GM23338 (cell line): Measurements from ENCODE around the gene EHD1. TPM values are rescaled to one million over a fixed set of nuclear protein-coding genes. Genes with fewer than 3 reads are reported as not detected.

Experiments
- ATAC-seq: fragments of 200-7000 bp; cut with Tn5 transposase; 3 replicates; pipeline ENCODE4 v1.9.1; 2020
- DNase-seq: peaks from one replicate; pipeline ENCODE4 v3.0.0-alpha.2; 2015; ENCODE audit warnings: low spot score
- H2AFZ ChIP-seq: fragments of 200-600 bp; sonication (generic); 2 replicates; pipeline ENCODE4 v1.8.0; 2016; ENCODE audit warnings: antibody characterized with exemption, mild to moderate bottlenecking, moderate library complexity
- H3F3A ChIP-seq: fragments of 200-600 bp; sonication (generic); replicated peaks from 2 replicates; pipeline ENCODE4 v1.8.0; 2017; ENCODE audit warnings: antibody characterized with exemption, mixed run types, low read depth
- H3K27ac ChIP-seq: fragments of 200-600 bp; sonication (generic); 2 replicates; pipeline ENCODE4 v1.6.1; 2016; ENCODE audit warnings: low read depth
- H3K27me3 ChIP-seq: fragments of 200-600 bp; sonication (generic); 2 replicates; pipeline ENCODE4 v1.8.0; 2016; ENCODE audit warnings: mild to moderate bottlenecking, mixed run types, moderate library complexity; ENCODE audit not compliant: insufficient read depth
- H3K36me3 ChIP-seq: fragments of 200-600 bp; sonication (generic); 2 replicates; pipeline ENCODE4 v1.8.0; 2016; ENCODE audit warnings: mild to moderate bottlenecking; ENCODE audit not compliant: insufficient read depth
- H3K4me1 ChIP-seq: fragments of 200-600 bp; sonication (generic); 2 replicates; pipeline ENCODE4 v1.8.0; 2016; ENCODE audit warnings: mild to moderate bottlenecking, moderate library complexity; ENCODE audit not compliant: insufficient read depth
- H3K4me2 ChIP-seq: fragments of 200-600 bp; sonication (generic); 2 replicates; pipeline ENCODE4 v1.7.1; 2017; ENCODE audit warnings: mixed run types
- H3K4me3 ChIP-seq: fragments of 200-600 bp; sonication (generic); 2 replicates; pipeline ENCODE4 v1.6.1; 2016; ENCODE audit warnings: mixed run types
- H3K79me2 ChIP-seq: fragments of 200-600 bp; sonication (generic); replicated peaks from 2 replicates; pipeline ENCODE4 v1.8.0; 2017; ENCODE audit warnings: mild to moderate bottlenecking; ENCODE audit not compliant: insufficient read depth
- H3K9me2 ChIP-seq: fragments of 200-600 bp; sonication (generic); 2 replicates; pipeline ENCODE4 v1.8.0; 2017; ENCODE audit not compliant: insufficient read depth
- H4K20me1 ChIP-seq: fragments of 200-600 bp; sonication (generic); replicated peaks from 2 replicates; pipeline ENCODE4 v1.8.0; 2017; ENCODE audit warnings: mild to moderate bottlenecking; ENCODE audit not compliant: insufficient read depth
- H3K27ac Mint-ChIP-seq: 2 replicates; pipeline ENCODE4 v1.8.0; 2020; ENCODE audit warnings: inconsistent platforms, mild to moderate bottlenecking, moderate library complexity, mixed read lengths
- H3K27me3 Mint-ChIP-seq: 3 replicates; pipeline ENCODE4 v1.8.0; 2022; ENCODE audit warnings: low read depth, mild to moderate bottlenecking, moderate library complexity, mixed read lengths, inconsistent platforms; ENCODE audit not compliant: insufficient read depth, poor library complexity
- H3K36me3 Mint-ChIP-seq: 3 replicates; pipeline ENCODE4 v1.8.0; 2021; ENCODE audit warnings: low read depth, mild to moderate bottlenecking, inconsistent platforms, moderate library complexity, mixed read lengths
- H3K4me1 Mint-ChIP-seq: 3 replicates; pipeline ENCODE4 v1.8.0; 2020; ENCODE audit warnings: mild to moderate bottlenecking, inconsistent platforms, mixed read lengths
- H3K4me3 Mint-ChIP-seq: 3 replicates; pipeline ENCODE4 v1.8.0; 2021; ENCODE audit warnings: moderate library complexity, mild to moderate bottlenecking, inconsistent platforms, mixed read lengths
- H3K9me3 Mint-ChIP-seq: 3 replicates; pipeline ENCODE4 v1.8.0; 2020; ENCODE audit warnings: moderate library complexity, mild to moderate bottlenecking, inconsistent platforms, mixed read lengths
- CREB1 ChIP-seq: fragments of 250-450 bp; sonication (Bioruptor Pico); IDR thresholded peaks from 2 replicates; pipeline ENCODE4 v1.5.0; 2020; ENCODE audit warnings: low read depth, mild to moderate bottlenecking, moderate library complexity
- CTCF ChIP-seq, 2 experiments: fragments of 200-600 bp in 1 of 2; sonication (generic) in 1 of 2; conservative IDR thresholded peaks; 2 replicates each; pipeline versions ENCODE4 v1.5.1 to v1.6.1; 2016 to 2017; ENCODE audit warnings: antibody characterized with exemption in 2 of 2, low read depth in 2 of 2, mild to moderate bottlenecking in 2 of 2, moderate library complexity in 1 of 2
- ETS1 ChIP-seq: IDR thresholded peaks from 2 replicates; pipeline ENCODE4 v1.6.1; 2016; ENCODE audit warnings: antibody characterized with exemption
- EZH2phosphoT487 ChIP-seq: fragments of 200-600 bp; sonication (generic); IDR thresholded peaks from one replicate; pipeline ENCODE4 v1.8.1; 2018; ENCODE audit warnings: antibody characterized with exemption; ENCODE audit not compliant: unreplicated experiment
- NANOG ChIP-seq: IDR thresholded peaks from 2 replicates; pipeline ENCODE4 v1.6.1; 2016; ENCODE audit warnings: antibody characterized with exemption, borderline replicate concordance
- POLR2AphosphoS5 ChIP-seq: IDR thresholded peaks from 2 replicates; pipeline ENCODE4 v1.6.1; 2016; ENCODE audit warnings: antibody characterized with exemption, low read depth
- REST ChIP-seq: IDR thresholded peaks from one replicate; pipeline ENCODE4 v1.6.1; 2018; ENCODE audit warnings: antibody characterized with exemption; ENCODE audit not compliant: unreplicated experiment
- STAT1 ChIP-seq: IDR thresholded peaks from one replicate; pipeline ENCODE4 v1.6.1; 2016; ENCODE audit warnings: antibody characterized with exemption; ENCODE audit not compliant: unreplicated experiment
- ZNF331 ChIP-seq: fragments of 250-450 bp; sonication (Bioruptor Pico); IDR thresholded peaks from 2 replicates; pipeline ENCODE4 v1.5.0; 2020; ENCODE audit warnings: low read depth, mild to moderate bottlenecking, moderate library complexity
- polyA plus RNA-seq: library from polyadenylated mRNA; unstranded; fragments of >200 nt; fragmentation: Nextera tagmentation; extraction: Ambion mirVana; gene quantifications from 2 replicates; pipeline ENCODE4 v1.2.1, GENCODE V29; 2016
- total RNA-seq: library from RNA; depleted of rRNA; stranded (reverse); fragments of >200 nt; shearing (Covaris generic); gene quantifications from 2 replicates; pipeline ENCODE4 v1.2.3, GENCODE V29; 2014

EHD1 gene
- total and polyA plus RNA-seq, 2 experiments from 2014 or later: 16.7 to 69.7 TPM

- TF ChIP-seq ETS1 (peak; percentile 52), CTCF (conservative IDR thresholded peaks at IDR 0.05; ENCODE audit: low read depth in 2 of 2) (peak in 1 of 2 experiments; percentile 57; a peak in 3 of 4 replicates), REST (no peak), EZH2phosphoT487 (no peak), NANOG (no peak), POLR2AphosphoS5 (no peak), ZNF331 (no peak), STAT1 (no peak)
Observed at GRCh38 chr11:64844330-64845128, 33.9 kb downstream of the EHD1 start, which contains the start of gene CDC42BPG (continued).

GRCh38 chr11:64843686-64844329 is 34.6 kb downstream of the EHD1 start:
- Histone ChIP-seq H3K4me3 (peak overlapping the region; percentile 86), H4K20me1 (no peaks in the 10 kb centered on the region), H3K9me2 (no peaks in the 10 kb centered on the region), H3K36me3 (no peaks in the 10 kb centered on the region), H3K4me2 (peak overlapping the region; percentile 93), H3K27me3 (no peaks in the 10 kb centered on the region), H3K79me2 (no peaks in the 10 kb centered on the region), H3F3A (no peaks in the 10 kb centered on the region), H3K27ac (no peak overlapping the region), H2AFZ (peak overlapping the region; percentile 38; the same call in 1 of the 2 replicates), H3K4me1 (peaks cover 12% of the 10 kb centered on the region)
- Mint-ChIP-seq H3K27me3 (peaks cover 13% of the 10 kb centered on the region), H3K4me1 (peaks cover 31% of the 10 kb centered on the region), H3K27ac (0 out of 2 replicates have a peak overlapping the region, but pooled peaks have one; percentile 56), H3K36me3 (peaks cover 4% of the 10 kb centered on the region; the same call in 2 of the 3 replicates), H3K4me3 (peak overlapping the region; percentile 84), H3K9me3 (no peaks in the 10 kb centered on the region)
- peak; percentile 16; the same call in 1 of the 2 replicates for TF ChIP-seq CREB1
- TF ChIP-seq STAT1: no peak
- no peak for TF ChIP-seq CTCF (conservative IDR thresholded peaks at IDR 0.05; ENCODE audit: low read depth in 2 of 2)
- DNase-seq (no peak), ATAC-seq (no peak; the same call in 2 of the 3 replicates)
